HAP-1 (cell line): ENCODE results near the gene CCL8.

Experiments used
- DNase-seq, 2 experiments: peaks; one replicate each; pipeline ENCODE4 v3.0.0-alpha.2; 2016 to 2020; ENCODE audit warnings: low spot score in 2 of 2
- H3K27me3 ChIP-seq: fragments of 250-450 bp; sonication (Bioruptor Pico); 2 replicates; pipeline ENCODE4 v1.5.1; 2020; ENCODE audit warnings: low read depth, mild to moderate bottlenecking, moderate library complexity
- H3K36me3 ChIP-seq: fragments of 250-450 bp; sonication (Bioruptor Pico); replicated peaks from 2 replicates; pipeline ENCODE4 v1.5.1; 2020; ENCODE audit warnings: mild to moderate bottlenecking
- H3K4me1 ChIP-seq: fragments of 250-450 bp; sonication (Bioruptor Pico); 2 replicates; pipeline ENCODE4 v1.5.1; 2020; ENCODE audit warnings: mild to moderate bottlenecking
- H3K4me3 ChIP-seq: fragments of 250-450 bp; sonication (Bioruptor Pico); 2 replicates; pipeline ENCODE4 v1.5.1; 2020; ENCODE audit warnings: mild to moderate bottlenecking, moderate library complexity
- H3K9me3 ChIP-seq: fragments of 250-450 bp; sonication (Bioruptor Pico); 2 replicates; pipeline ENCODE4 v1.5.1; 2020; ENCODE audit warnings: mild to moderate bottlenecking, moderate library complexity
- in situ Hi-C: fragments of 300-500 bp; cut with MboI; formaldehyde crosslinking; loops from 3 replicates; pipeline ENCODE4 v1.14.3; 2020; ENCODE audit warnings: low sequenced_read_pairs, inconsistent platforms, mixed read lengths

The CCL8 gene

DNA sequence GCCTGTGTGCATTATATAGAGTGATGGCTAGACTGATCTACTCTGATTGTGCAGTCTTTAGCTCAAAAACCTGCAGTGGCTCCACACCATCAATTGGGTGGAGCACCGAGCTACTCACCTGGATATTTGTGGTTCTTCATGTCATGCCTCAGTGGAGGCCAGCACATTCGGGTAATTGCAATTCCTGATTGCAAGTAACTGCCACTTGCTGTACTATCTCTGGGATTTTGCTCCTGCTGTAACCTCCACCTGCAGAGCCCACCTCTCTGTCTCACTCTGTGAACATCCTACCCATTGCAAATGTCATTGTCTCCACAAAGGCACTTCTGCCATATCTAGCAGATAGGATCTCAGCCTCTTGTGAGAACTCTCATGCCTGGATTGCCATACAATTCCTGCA, 45.5 kb downstream of the CCL8 start:
- H3K27me3 ChIP-seq = no peaks in the 10 kb centered on the region
- no peaks in the 10 kb centered on the region for H3K9me3 ChIP-seq
- no peaks in the 10 kb centered on the region for H3K4me1 ChIP-seq
- H3K36me3 ChIP-seq = no peaks in the 10 kb centered on the region
- DNase-seq = no peak
- in situ Hi-C loops = loop anchor here (25.0 kb wide), 1 partner anchor 577 kb away; no protein-coding TSS in a partner anchor
- no peak overlapping the region for H3K4me3 ChIP-seq

DNA sequence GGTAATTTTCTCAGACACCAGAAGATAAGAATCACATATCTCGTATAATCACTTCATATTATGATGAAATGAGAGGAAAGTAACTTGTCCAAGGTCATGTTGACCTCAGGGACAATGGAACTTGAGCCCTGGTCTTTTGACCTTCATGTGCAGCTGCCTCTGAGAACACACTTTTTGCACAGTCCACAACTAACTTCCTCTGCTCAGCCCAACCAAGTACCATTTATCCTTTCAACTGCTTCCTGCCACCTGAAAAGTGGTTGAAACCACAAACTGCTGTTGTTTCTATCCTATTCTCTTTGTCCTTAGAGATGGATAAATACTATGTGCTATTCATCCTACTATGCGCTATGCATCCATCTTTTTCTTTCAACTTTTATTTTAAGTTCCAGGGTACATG, 46.1 kb downstream of the CCL8 start:
- in situ Hi-C loops = loop anchor here (25.0 kb wide), 1 partner anchor 578 kb away; no protein-coding TSS in a partner anchor
- no peak for DNase-seq

DNA sequence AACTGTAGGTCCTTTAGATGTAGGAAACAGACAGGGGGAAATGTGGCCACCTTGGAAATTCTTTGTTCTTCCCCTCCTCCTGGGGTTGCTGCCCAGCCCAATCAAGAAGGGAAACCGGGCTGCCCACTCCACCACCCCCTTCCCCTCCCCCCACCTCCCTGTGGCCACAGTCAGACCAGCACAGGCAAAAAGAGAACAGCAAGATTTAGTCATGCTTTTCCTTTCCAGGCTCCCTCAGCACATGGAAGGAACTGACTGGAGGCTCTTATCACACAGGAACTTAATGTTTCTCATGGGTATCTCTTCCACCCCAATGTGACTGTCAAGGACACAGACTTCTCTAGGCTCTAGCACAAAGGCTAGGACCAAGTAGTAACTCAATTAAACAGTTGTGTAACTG, 46.8 kb downstream of the CCL8 start:
- H3K27me3 ChIP-seq = no peaks in the 10 kb centered on the region
- no peaks in the 10 kb centered on the region for H3K36me3 ChIP-seq
- H3K4me3 ChIP-seq = no peak overlapping the region
- in situ Hi-C loops = loop anchor here (25.0 kb wide), 1 partner anchor 579 kb away; no protein-coding TSS in a partner anchor
- no peaks in the 10 kb centered on the region for H3K9me3 ChIP-seq
- no peak for DNase-seq
- no peaks in the 10 kb centered on the region for H3K4me1 ChIP-seq

More for the DNA sequence above, 46.1 kb downstream of the CCL8 start:
- Histone ChIP-seq H3K4me1 (no peaks in the 10 kb centered on the region), H3K4me3 (no peak overlapping the region), H3K36me3 (no peaks in the 10 kb centered on the region), H3K27me3 (no peaks in the 10 kb centered on the region), H3K9me3 (no peaks in the 10 kb centered on the region)

DNA sequence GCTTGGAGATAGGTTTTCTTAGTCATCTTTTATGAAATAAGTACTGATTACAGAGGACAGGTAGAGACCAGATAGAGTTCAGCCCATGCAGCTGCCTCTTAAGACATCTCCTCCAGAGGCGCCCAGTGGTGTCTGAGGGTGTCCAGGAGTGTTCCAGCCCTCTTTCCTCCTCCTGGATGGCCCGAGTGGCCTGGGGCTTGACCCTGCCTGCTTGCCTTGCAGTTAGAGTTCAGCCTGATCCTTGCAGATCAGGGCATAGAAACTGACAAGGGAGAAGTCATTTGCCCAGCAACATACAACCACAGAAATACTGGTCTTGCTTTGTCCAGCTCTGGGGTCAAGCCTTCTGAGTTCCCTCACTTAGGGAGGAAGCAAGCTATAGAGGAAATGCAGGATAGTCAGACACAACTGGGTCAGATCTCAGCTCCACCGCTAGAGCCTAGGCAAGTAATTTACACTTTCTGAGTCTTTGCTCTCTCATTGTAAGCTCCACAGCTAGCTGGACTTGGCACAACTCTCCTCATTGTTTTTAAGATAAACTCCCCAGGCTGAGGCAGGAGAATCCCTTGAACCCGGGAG, 47.4 kb downstream of the CCL8 start:
- H3K36me3 ChIP-seq = no peaks in the 10 kb centered on the region
- in situ Hi-C loops = loop anchor here (25.0 kb wide), 1 partner anchor 579 kb away; no protein-coding TSS in a partner anchor

DNA sequence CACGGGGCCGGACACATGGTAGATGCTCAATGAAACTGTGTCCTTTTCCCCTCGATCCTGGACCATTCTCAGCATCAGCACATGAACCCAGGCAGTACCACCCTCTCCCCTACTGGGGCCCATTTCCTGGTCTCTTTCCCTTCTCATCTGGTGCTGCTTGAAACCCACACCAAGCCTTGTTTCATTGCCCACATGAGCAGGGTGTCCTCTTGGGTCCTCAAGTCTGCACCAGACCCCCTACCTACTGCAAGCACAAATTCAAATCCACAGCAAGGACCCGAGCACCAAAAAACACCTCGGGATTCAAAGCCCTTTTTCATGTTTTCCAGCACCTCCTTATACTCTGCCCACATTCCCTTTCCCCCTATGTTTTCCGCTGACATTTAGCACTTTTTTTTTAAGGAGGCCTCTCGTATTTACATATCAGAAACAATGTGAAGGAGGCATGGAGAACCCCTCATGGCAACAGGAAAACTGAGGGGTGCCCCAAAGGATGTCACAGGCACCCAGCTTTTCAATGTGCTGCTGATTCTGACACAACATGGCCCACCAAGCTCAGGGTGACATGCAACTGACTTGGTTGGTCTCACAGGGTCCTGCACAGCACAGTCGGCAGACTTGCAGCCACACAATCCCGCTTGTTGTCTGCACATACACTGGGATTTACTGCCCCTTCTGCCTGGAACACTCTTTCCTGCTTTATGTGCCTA, 48.4 kb downstream of the CCL8 start:
- H3K36me3 ChIP-seq = no peaks in the 10 kb centered on the region
- no peaks in the 10 kb centered on the region for H3K4me1 ChIP-seq
- no peak overlapping the region for H3K4me3 ChIP-seq
- H3K27me3 ChIP-seq = no peaks in the 10 kb centered on the region
- no peaks in the 10 kb centered on the region for H3K9me3 ChIP-seq
- no peak for DNase-seq
- in situ Hi-C loops = loop anchor here (25.0 kb wide), 1 partner anchor 580 kb away; no protein-coding TSS in a partner anchor

More for the DNA sequence above, 47.4 kb downstream of the CCL8 start:
- DNase-seq = no peak
- Histone ChIP-seq H3K4me1 (no peaks in the 10 kb centered on the region), H3K4me3 (no peak overlapping the region), H3K9me3 (no peaks in the 10 kb centered on the region), H3K27me3 (no peaks in the 10 kb centered on the region)

DNA sequence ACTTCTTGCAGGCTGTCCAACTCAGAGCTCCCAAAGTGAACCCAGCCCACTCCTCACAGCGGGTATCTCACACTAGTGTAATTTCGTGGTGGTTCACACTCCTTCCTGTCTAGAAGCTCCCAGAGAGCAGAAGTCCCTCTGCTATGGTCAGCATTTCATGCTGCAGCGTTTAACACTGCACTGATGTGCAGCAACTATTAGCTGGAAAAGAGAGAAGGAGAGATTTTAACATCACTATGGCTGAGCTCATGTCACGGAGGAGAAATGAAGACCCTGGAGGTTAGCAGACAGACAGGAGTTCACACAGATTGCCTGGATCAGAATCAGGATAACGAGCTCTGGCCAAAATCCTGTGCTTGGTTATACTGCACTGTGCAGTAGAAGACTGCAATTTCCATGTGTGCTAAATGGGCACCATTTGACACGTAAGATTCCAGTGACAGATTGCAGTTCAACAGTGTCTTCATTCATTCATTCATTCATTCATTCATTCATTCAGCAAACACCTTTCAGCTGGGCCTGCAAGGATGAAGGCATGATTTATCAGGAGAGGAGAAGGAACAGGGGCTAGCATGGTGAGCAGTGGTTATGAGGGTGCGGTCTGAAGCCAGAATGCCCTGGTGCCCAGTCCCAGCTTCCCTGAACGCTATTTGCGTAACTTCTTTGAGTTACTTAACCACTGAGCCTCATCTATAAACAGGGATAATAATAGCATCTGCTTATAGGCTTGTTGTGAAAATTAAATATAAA, 49.1 kb downstream of the CCL8 start:
- in situ Hi-C loops = loop anchor here (25.0 kb wide), 1 partner anchor 581 kb away; no protein-coding TSS in a partner anchor
- no peak for DNase-seq
- Histone ChIP-seq H3K27me3 (no peaks in the 10 kb centered on the region), H3K4me3 (no peak overlapping the region), H3K4me1 (no peaks in the 10 kb centered on the region), H3K36me3 (no peaks in the 10 kb centered on the region), H3K9me3 (no peaks in the 10 kb centered on the region)

DNA sequence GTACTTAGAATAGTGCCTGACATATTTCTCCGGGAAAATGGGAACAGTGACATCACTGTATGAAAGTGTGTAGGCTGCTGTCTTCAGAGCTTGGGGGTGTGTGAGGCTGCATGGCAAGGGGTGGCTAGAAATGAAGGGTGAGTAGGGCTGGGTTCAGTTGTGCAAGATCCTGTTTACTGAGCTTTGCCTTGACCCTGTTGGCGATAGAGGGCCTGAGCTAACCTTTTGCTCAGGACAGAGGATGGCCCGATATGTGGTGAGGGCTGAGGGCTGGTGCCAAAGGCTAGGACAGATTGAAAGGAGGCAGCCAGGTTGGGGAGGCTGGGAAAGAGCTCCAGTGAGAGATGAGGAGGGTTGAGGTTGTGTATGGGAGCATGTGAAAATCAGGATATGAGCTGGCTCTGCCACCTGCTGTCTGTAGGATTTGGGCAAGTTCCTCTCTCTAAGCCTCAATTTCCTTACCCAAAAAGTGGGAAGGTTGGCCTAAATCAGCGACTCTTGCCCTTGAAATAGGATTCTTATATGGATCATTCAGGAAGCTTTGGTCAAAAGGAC, 49.8 kb downstream of the CCL8 start:
- H3K4me1 ChIP-seq = no peaks in the 10 kb centered on the region
- no peaks in the 10 kb centered on the region for H3K9me3 ChIP-seq
- in situ Hi-C loops = loop anchor here (25.0 kb wide), 1 partner anchor 582 kb away; no protein-coding TSS in a partner anchor
- H3K4me3 ChIP-seq = no peak overlapping the region
- no peaks in the 10 kb centered on the region for H3K36me3 ChIP-seq
- H3K27me3 ChIP-seq = no peaks in the 10 kb centered on the region
- no peak for DNase-seq

DNA sequence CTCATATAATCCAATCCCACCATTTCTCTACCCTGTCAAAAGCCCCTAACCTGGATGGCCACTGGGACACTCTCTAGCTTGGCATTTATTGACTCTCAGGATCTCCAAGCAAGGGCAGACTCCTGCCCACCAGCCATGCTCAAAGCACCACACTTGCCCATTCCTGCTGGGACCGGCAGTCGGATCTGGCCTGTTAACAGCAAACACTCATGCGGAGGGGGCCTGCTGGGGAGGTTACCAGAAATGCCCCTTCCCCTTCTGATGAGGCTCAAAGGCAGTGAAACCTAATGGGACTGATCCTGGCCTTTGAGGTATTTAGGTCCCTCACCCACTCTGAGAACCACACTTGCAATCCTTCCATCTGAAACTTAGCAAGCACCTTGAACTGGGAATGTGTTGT, 50.3 kb downstream of the CCL8 start:
- DNase-seq = no peak
- Histone ChIP-seq H3K4me1 (no peaks in the 10 kb centered on the region), H3K27me3 (no peaks in the 10 kb centered on the region), H3K36me3 (no peaks in the 10 kb centered on the region), H3K9me3 (no peaks in the 10 kb centered on the region), H3K4me3 (no peak overlapping the region)
- in situ Hi-C loops = loop anchor here (25.0 kb wide), 1 partner anchor 582 kb away; no protein-coding TSS in a partner anchor

DNA sequence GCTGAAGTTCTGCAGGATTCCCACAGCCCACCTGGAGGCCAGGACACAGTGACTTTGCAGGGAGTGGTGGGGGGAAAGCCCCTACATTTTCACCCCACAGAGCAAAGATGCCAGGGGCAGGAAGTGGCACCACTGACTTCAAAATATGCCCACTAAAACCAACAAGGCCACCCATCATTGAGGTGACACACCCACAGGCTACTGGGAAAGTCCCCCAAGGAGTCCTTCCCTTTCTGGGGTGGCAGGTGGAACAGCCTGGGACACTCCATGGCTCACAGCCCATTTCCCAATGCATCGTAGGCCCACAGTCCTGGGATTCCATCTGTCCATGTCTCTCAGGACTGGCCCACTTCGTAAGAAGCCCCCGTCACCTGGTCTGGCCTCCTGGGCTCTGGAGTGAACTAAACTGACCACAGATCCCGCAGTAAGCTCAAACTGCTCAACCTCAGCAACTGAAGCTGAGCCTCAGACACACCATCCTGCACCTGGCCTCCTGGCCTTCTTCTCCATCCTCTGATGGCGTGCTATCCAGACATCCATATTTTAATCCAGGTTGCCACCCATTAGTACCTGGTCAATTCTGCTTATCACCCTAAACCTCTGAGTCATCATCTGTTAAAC, 51.3 kb downstream of the CCL8 start:
- H3K27me3 ChIP-seq = no peaks in the 10 kb centered on the region
- no peak overlapping the region for H3K4me3 ChIP-seq
- H3K36me3 ChIP-seq = no peaks in the 10 kb centered on the region
- H3K4me1 ChIP-seq = no peaks in the 10 kb centered on the region
- no peaks in the 10 kb centered on the region for H3K9me3 ChIP-seq
- no peak for DNase-seq
- in situ Hi-C loops = loop anchor here (25.0 kb wide), 1 partner anchor 583 kb away; no protein-coding TSS in a partner anchor

DNA sequence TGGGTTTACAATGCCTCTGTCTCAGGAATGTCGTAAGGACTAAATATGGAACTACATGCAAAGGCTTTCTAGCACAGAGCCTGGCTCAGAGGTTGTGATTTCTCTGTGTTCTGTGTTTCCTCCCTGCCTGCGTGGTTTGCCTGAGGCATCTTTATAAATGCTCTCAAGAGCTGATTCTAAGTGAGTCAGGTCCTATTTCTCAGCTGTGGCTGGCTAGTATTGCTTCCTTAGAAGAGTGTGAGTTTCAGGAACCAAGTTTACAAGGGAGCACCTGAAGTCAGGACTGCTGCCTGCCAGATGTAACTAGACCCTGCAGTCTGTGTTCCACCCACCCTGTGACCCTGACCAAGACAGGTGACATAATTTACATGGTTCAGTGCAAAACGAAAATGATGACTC, 51.8 kb downstream of the CCL8 start:
- no peaks in the 10 kb centered on the region for H3K27me3 ChIP-seq
- DNase-seq = no peak
- in situ Hi-C loops = loop anchor here (25.0 kb wide), 1 partner anchor 584 kb away; no protein-coding TSS in a partner anchor
- no peak overlapping the region for H3K4me3 ChIP-seq
- H3K4me1 ChIP-seq = no peaks in the 10 kb centered on the region
- H3K9me3 ChIP-seq = no peaks in the 10 kb centered on the region
- no peaks in the 10 kb centered on the region for H3K36me3 ChIP-seq
